PFSK-1 (cell line): ENCODE measurements around the gene GOLGA2.

ENCODE experiments used
- FOXP2 ChIP-seq: optimal IDR thresholded peaks from 2 replicates; pipeline ENCODE3; 2011; ENCODE audit warnings: borderline replicate concordance, control low read depth, inconsistent platforms; ENCODE audit not compliant: insufficient read depth; ENCODE audit errors: extremely low read length, extremely low read depth
- POLR2AphosphoS5 ChIP-seq: IDR thresholded peaks from 2 replicates; pipeline ENCODE4 v1.6.1; 2012; ENCODE audit warnings: low read depth, mild to moderate bottlenecking, control low read depth, low read length, moderate library complexity
- REST ChIP-seq, 2 experiments: IDR thresholded peaks; 2 replicates each; pipeline versions ENCODE4 v1.6.1 to v1.8.0; 2011 to 2012; ENCODE audit warnings: low read depth in 2 of 2, low read length in 2 of 2, control low read depth in 1 of 2, inconsistent platforms in 1 of 2, mild to moderate bottlenecking in 1 of 2, moderate library complexity in 1 of 2; ENCODE audit not compliant: insufficient read depth in 1 of 2
- SIN3A ChIP-seq: IDR thresholded peaks from 2 replicates; pipeline ENCODE4 v1.6.1; 2012; ENCODE audit warnings: mild to moderate bottlenecking, low read length, moderate library complexity, borderline replicate concordance; ENCODE audit not compliant: insufficient read depth
- TAF1 ChIP-seq: IDR thresholded peaks from 2 replicates; pipeline ENCODE4 v1.6.1; 2012; ENCODE audit warnings: low read length, control low read depth, borderline replicate concordance; ENCODE audit not compliant: insufficient read depth

The GOLGA2 gene

GRCh38 chr9:128286440-128286839 lies 10.6 kb upstream of the GOLGA2 start:
- TF ChIP-seq POLR2AphosphoS5 (no peak), FOXP2 (no peak), SIN3A (no peak), REST (IDR thresholded peaks at IDR 0.05; ENCODE audit: insufficient read depth in 1 of 2, low read depth in 2 of 2, low read length in 2 of 2) (no peak), TAF1 (no peak)

GRCh38 chr9:128285033-128285784 lies 9.4 kb upstream of the GOLGA2 start:
- no peak for TF ChIP-seq FOXP2
- TF ChIP-seq SIN3A = no peak
- TF ChIP-seq POLR2AphosphoS5 = no peak
- no peak for TF ChIP-seq REST (IDR thresholded peaks at IDR 0.05; ENCODE audit: insufficient read depth in 1 of 2, low read depth in 2 of 2, low read length in 2 of 2)
- no peak for TF ChIP-seq TAF1

- no peak for TF ChIP-seq SIN3A
- no peak for TF ChIP-seq POLR2AphosphoS5
- no peak for TF ChIP-seq REST (IDR thresholded peaks at IDR 0.05; ENCODE audit: insufficient read depth in 1 of 2, low read depth in 2 of 2, low read length in 2 of 2)
- TF ChIP-seq TAF1 = no peak
- TF ChIP-seq FOXP2 = no peak
These were observed 6.7 kb upstream of the GOLGA2 start for GRCh38 chr9:128282500-128282899.

- TF ChIP-seq REST (IDR thresholded peaks at IDR 0.05; ENCODE audit: insufficient read depth in 1 of 2, low read depth in 2 of 2, low read length in 2 of 2) = no peak
These were observed 4.3 kb upstream of the GOLGA2 start for GRCh38 chr9:128280084-128280622.
